K562 (cell line): Measurements from ENCODE around the gene CALML3. TPM values are rescaled to one million over a fixed set of nuclear protein-coding genes. Genes with fewer than 3 reads are reported as not detected.

ENCODE experiments used
- CHD2 ChIP-seq: IDR thresholded peaks from 2 replicates; pipeline ENCODE4 v1.6.1; 2011; ENCODE audit warnings: low read depth, low read length
- CREB5 ChIP-seq: fragments of 250-450 bp; sonication (Bioruptor Pico); IDR thresholded peaks from 2 replicates; pipeline ENCODE4 v1.5.0; 2020; ENCODE audit warnings: mild to moderate bottlenecking
- DNMT1 ChIP-seq: fragments of 450-650 bp; IDR thresholded peaks from 2 replicates; pipeline ENCODE4 v1.6.1; 2016; ENCODE audit warnings: antibody characterized with exemption, mild to moderate bottlenecking
- ETV1 ChIP-seq: fragments of 450-650 bp; conservative IDR thresholded peaks from 2 replicates; pipeline ENCODE4 v1.6.1; 2016; ENCODE audit warnings: missing genetic modification characterization, control low read depth, low read depth, missing compliant biosample characterization
- GTF2E2 ChIP-seq: fragments of 200-800 bp; sonication (Bioruptor generic); IDR thresholded peaks from 2 replicates; pipeline ENCODE4 v1.6.1; 2016; ENCODE audit warnings: missing genetic modification characterization, missing compliant biosample characterization
- HDAC8 ChIP-seq: fragments of 450-650 bp; IDR thresholded peaks from 2 replicates; pipeline ENCODE4 v1.6.1; 2016; ENCODE audit warnings: mild to moderate bottlenecking, missing genetic modification characterization, moderate library complexity, missing compliant biosample characterization
- HNRNPL ChIP-seq: fragments of 200-400 bp; formaldehyde crosslinking; IDR thresholded peaks from 2 replicates; pipeline ENCODE4 v1.6.1; 2017; ENCODE audit warnings: low read depth, mild to moderate bottlenecking, low read length
- LARP7 ChIP-seq: fragments of 450-650 bp; IDR thresholded peaks from 2 replicates; pipeline ENCODE4 v1.6.1; 2016
- NBN ChIP-seq: fragments of 450-650 bp; IDR thresholded peaks from 2 replicates; pipeline ENCODE4 v1.6.1; 2016; ENCODE audit warnings: low read depth, mild to moderate bottlenecking
- POLR2H ChIP-seq: IDR thresholded peaks from 2 replicates; pipeline ENCODE4 v1.6.1; 2016; ENCODE audit warnings: missing genetic modification characterization, low read depth, mild to moderate bottlenecking, control low read depth, missing compliant biosample characterization, moderate library complexity
- RBM34 ChIP-seq: fragments of 200-400 bp; formaldehyde crosslinking; IDR thresholded peaks from 2 replicates; pipeline ENCODE4 v1.6.1; 2018; ENCODE audit warnings: low read length, borderline replicate concordance; ENCODE audit not compliant: insufficient read depth
- SIRT6 ChIP-seq: IDR thresholded peaks from one replicate; pipeline ENCODE4 v1.6.1; 2012; ENCODE audit warnings: low read depth, mild to moderate bottlenecking, control low read depth, inconsistent platforms, low read length, moderate library complexity
- SPI1 ChIP-seq: IDR thresholded peaks from 2 replicates; pipeline ENCODE4 v1.6.1; 2011; ENCODE audit warnings: low read depth, low read length, control low read depth, borderline replicate concordance
- STAT5A ChIP-seq: IDR thresholded peaks from 2 replicates; pipeline ENCODE4 v1.6.1; 2012; ENCODE audit warnings: low read length, inconsistent platforms, borderline replicate concordance
- TEAD4 ChIP-seq, 2 experiments: sonication (generic) in 1 of 2; formaldehyde crosslinking in 1 of 2; IDR thresholded peaks; 2 replicates each; pipeline versions ENCODE4 v1.6.1 to v1.8.0; 2012 to 2022; ENCODE audit warnings: borderline replicate concordance in 1 of 2, inconsistent platforms in 1 of 2, low read length in 1 of 2, mild to moderate bottlenecking in 1 of 2, missing genetic modification reagents in 1 of 2
- THAP7 ChIP-seq: fragments of 250-450 bp; sonication (Bioruptor Pico); IDR thresholded peaks from 2 replicates; pipeline ENCODE4 v1.5.0; 2021
- ZNF143 ChIP-seq: sonication (generic); formaldehyde crosslinking; IDR thresholded peaks from 2 replicates; pipeline ENCODE4 v1.9.0; 2022; ENCODE audit warnings: mild to moderate bottlenecking, missing genetic modification reagents
- polyA plus RNA-seq, 8 experiments: library from polyadenylated mRNA; depleted of rRNA in 4 of 8; stranded (reverse) in 5 of 8; unstranded in 3 of 8; fragments of >200 nt; fragmentation: Nextera tagmentation in 2 of 8; fragmentation: Illumina TruSeq in 1 of 8; extraction: Ambion mirVana in 2 of 8; extraction: Trizol in 1 of 8; gene quantifications; 2 replicates each; pipeline versions ENCODE4 v1.2.1 to v1.2.3, GENCODE V29; 2011 to 2014; ENCODE audit warnings: inconsistent platforms in 1 of 8, missing spikeins in 1 of 8
- total RNA-seq, 7 experiments: library from RNA; depleted of rRNA in 6 of 7; stranded (reverse); fragments of >200 nt in 6 of 7; fragmentation: Illumina TruSeq in 2 of 7; extraction: Trizol in 2 of 7; gene quantifications; 2 replicates each; pipeline versions ENCODE4 v1.2.1 to v1.2.3, GENCODE V29; 2011 to 2021; ENCODE audit warnings: low replicate concordance in 1 of 7
- TF ChIP-seq, protein P1 (sequence below): fragments of 250-450 bp; sonication (Bioruptor Pico); IDR thresholded peaks from 2 replicates; pipeline ENCODE4 v1.8.0; 2021; ENCODE audit warnings: borderline replicate concordance, mild to moderate bottlenecking, moderate library complexity; ENCODE audit not compliant: poor library complexity, severe bottlenecking
- TF ChIP-seq, protein P2 (sequence below): sonication (generic); formaldehyde crosslinking; IDR thresholded peaks from 2 replicates; pipeline ENCODE4 v1.8.1; 2023; ENCODE audit warnings: mild to moderate bottlenecking, missing genetic modification reagents
- TF ChIP-seq, protein P3 (sequence below): fragments of 150-350 bp; IDR thresholded peaks from 2 replicates; pipeline ENCODE4 v1.6.1; 2014; ENCODE audit warnings: low read depth, mild to moderate bottlenecking, low read length, borderline replicate concordance

Gene CALML3
- total and polyA plus RNA-seq, 9 of the 15 experiments (the other 6 are each of a cell fraction or from before 2014, with no cell fraction given): not detected

DNA sequence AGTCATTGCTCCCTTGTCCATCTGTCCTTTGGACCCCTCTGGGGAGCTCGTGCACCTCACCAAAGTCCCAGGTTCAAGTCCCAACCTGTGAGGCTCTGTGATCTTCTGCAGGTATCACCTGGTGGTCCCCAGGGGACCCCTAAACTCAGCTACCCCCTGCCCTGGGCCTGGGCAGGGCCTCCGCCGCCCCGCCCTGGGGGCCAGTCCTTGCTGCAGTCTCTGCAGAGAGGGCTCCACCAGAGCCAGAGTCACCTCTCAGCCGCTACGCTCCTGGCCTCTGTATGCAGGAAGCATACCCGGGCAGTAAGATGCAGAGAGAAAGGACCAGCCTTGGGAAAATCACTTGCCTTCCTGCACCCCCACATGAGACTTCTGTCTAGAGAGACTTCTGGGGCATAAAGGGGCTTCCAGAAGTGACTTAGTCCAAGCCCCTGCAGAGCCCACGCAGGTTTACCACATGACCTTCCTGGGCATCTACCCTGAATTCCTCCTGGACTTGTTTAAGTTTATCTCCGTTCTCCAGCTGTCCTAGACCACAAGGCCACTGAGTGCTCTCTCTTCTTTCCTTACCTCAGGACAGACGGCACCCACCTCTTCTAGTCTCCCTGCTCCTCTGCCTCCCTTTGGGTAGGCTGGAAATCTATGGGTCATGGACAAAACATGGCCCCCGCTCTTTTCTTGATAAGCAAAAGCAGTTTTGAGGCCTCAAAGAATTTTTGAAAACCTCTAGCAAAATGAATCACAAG lies 46.6 kb upstream of the CALML3 start (continued):
- TF ChIP-seq ETV1 (tag) (no peak), NBN (0 out of 2 replicates have a peak, but pooled peaks have one; percentile 17), DNMT1 (no peak), GTF2E2 (tag) (no peak), STAT5A (peak; percentile 28; the same call in 1 of the 2 replicates), CHD2 (no peak), ZNF143 (no peak), POLR2H (tag) (peak; percentile 14; the same call in 1 of the 2 replicates), LARP7 (no peak), TEAD4 (IDR thresholded peaks at IDR 0.05; ENCODE audit: low read length) (peak; percentile 87), TEAD4 (CRISPR knock-in tag; IDR thresholded peaks at IDR 0.05; ENCODE audit: borderline replicate concordance) (no peak), RBM34 (no peak), HDAC8 (tag) (no peak), SPI1 (no peak), SIRT6 (no peak), CREB5 (CRISPR knock-in tag) (no peak), HNRNPL (no peak), THAP7 (CRISPR knock-in tag) (no peak; the same call in 1 of the 2 replicates)
- TF ChIP-seq, protein P1, sequence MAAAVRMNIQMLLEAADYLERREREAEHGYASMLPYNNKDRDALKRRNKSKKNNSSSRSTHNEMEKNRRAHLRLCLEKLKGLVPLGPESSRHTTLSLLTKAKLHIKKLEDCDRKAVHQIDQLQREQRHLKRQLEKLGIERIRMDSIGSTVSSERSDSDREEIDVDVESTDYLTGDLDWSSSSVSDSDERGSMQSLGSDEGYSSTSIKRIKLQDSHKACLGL (CRISPR knock-in tag): no peak
- TF ChIP-seq, protein P2, sequence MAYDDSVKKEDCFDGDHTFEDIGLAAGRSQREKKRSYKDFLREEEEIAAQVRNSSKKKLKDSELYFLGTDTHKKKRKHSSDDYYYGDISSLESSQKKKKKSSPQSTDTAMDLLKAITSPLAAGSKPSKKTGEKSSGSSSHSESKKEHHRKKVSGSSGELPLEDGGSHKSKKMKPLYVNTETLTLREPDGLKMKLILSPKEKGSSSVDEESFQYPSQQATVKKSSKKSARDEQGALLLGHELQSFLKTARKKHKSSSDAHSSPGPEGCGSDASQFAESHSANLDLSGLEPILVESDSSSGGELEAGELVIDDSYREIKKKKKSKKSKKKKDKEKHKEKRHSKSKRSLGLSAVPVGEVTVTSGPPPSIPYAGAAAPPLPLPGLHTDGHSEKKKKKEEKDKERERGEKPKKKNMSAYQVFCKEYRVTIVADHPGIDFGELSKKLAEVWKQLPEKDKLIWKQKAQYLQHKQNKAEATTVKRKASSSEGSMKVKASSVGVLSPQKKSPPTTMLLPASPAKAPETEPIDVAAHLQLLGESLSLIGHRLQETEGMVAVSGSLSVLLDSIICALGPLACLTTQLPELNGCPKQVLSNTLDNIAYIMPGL (CRISPR knock-in tag): no peak
- TF ChIP-seq, protein P3, sequence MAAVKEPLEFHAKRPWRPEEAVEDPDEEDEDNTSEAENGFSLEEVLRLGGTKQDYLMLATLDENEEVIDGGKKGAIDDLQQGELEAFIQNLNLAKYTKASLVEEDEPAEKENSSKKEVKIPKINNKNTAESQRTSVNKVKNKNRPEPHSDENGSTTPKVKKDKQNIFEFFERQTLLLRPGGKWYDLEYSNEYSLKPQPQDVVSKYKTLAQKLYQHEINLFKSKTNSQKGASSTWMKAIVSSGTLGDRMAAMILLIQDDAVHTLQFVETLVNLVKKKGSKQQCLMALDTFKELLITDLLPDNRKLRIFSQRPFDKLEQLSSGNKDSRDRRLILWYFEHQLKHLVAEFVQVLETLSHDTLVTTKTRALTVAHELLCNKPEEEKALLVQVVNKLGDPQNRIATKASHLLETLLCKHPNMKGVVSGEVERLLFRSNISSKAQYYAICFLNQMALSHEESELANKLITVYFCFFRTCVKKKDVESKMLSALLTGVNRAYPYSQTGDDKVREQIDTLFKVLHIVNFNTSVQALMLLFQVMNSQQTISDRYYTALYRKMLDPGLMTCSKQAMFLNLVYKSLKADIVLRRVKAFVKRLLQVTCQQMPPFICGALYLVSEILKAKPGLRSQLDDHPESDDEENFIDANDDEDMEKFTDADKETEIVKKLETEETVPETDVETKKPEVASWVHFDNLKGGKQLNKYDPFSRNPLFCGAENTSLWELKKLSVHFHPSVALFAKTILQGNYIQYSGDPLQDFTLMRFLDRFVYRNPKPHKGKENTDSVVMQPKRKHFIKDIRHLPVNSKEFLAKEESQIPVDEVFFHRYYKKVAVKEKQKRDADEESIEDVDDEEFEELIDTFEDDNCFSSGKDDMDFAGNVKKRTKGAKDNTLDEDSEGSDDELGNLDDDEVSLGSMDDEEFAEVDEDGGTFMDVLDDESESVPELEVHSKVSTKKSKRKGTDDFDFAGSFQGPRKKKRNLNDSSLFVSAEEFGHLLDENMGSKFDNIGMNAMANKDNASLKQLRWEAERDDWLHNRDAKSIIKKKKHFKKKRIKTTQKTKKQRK: no peak
